GM12878 (cell line): Measurements from ENCODE around the gene LRIT2.

ENCODE experiments used
- BCL3 ChIP-seq: IDR thresholded peaks from 2 replicates; pipeline ENCODE4 v1.6.1; 2011; ENCODE audit warnings: borderline replicate concordance, low read depth, mild to moderate bottlenecking, moderate library complexity, low read length; ENCODE audit not compliant: insufficient read depth, poor library complexity, severe bottlenecking
- CTCF ChIP-seq, 3 experiments: IDR thresholded peaks in 2 of 3; conservative IDR thresholded peaks in 1 of 3; 2 replicates each; pipeline ENCODE4 v1.5.1; 2011; ENCODE audit warnings: low read depth in 3 of 3, low read length in 3 of 3, mild to moderate bottlenecking in 3 of 3, control low read depth in 2 of 3, moderate library complexity in 2 of 3, inconsistent platforms in 1 of 3, mixed read lengths in 1 of 3; ENCODE audit not compliant: control insufficient read depth in 2 of 3, insufficient read depth in 1 of 3; ENCODE audit errors: extremely low read depth in 1 of 3
- EP300 ChIP-seq, 2 experiments: fragments of 150-350 bp in 1 of 2; IDR thresholded peaks; 2 replicates each; pipeline ENCODE4 v1.6.1; 2011 to 2012; ENCODE audit warnings: low read depth in 2 of 2, low read length in 2 of 2, borderline replicate concordance in 1 of 2, improper control_type of control experiment in 1 of 2, inconsistent platforms in 1 of 2; ENCODE audit not compliant: control insufficient read depth in 1 of 2
- SPI1 ChIP-seq: IDR thresholded peaks from 2 replicates; pipeline ENCODE4 v1.6.1; 2011; ENCODE audit warnings: low read depth, mild to moderate bottlenecking, low read length, moderate library complexity, borderline replicate concordance; ENCODE audit not compliant: insufficient read depth

- TF ChIP-seq EP300 (IDR thresholded peaks at IDR 0.05; ENCODE audit: borderline replicate concordance in 1 of 2, control insufficient read depth in 1 of 2, low read depth in 2 of 2, low read length in 2 of 2) (no peak), SPI1 (no peak), CTCF (IDR thresholded peaks at IDR 0.05 in 2 of 3, conservative IDR thresholded peaks at IDR 0.05 in 1 of 3; ENCODE audit: control insufficient read depth in 2 of 3, extremely low read depth in 1 of 3, insufficient read depth in 1 of 3, low read depth in 3 of 3, low read length in 3 of 3) (peak; percentile 94 to 98 (median 97)), BCL3 (no peak)
These were observed 39.3 kb upstream of the LRIT2 start for GRCh38 chr10:84264611-84265141.
